ENCODE results near the gene RAP2C.

Gene RAP2C

DNA sequence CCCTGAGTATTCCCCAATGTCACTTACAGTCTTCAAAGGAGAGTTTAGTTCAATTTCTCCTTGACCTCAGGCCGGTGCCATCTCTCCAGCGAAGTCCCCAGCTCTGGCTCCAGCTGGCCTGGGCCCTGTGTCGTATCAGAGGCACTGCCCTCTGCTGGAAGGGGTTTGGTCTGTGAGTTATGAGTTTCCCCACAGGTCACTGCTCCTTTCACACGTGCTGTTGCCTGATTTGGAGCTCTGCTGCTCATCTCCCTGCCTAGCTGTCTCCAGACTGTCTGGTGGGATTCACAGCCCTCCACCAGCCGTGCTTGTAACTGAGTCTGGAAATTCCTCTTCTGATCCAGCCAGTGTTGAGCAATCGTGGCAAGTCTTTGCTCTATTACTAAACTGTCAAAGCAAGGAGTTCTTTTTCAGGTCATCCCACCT is at the start of gene RAP2C:
TSS of gene RAP2C (minus strand) at position 105 of the 426 bp plus-strand sequence. CDS start 2,179 bp downstream, outside the sequence.
- peak; percentile 63 for DNase-seq (ENCODE audit: low spot score)

DNA sequence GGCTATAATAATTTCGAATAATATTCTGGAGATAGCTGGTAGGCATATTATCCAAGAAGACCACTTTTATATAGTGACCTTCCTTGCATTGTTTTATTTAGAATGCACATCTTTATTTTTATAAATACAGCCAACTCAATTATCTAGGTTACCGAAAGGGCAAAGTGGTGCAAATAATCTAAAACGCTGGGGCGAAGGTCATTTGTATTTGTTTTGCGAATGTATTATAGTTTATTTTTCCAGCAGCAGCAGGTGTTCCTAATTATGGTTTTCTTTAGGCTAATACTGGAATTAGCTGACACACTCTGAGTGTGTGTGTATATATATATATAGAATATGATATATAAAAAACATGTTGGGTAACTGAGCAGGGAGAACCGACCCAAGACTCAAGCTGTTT is 48.1 kb upstream of the RAP2C start:
- no peak for DNase-seq (ENCODE audit: low spot score)

DNA sequence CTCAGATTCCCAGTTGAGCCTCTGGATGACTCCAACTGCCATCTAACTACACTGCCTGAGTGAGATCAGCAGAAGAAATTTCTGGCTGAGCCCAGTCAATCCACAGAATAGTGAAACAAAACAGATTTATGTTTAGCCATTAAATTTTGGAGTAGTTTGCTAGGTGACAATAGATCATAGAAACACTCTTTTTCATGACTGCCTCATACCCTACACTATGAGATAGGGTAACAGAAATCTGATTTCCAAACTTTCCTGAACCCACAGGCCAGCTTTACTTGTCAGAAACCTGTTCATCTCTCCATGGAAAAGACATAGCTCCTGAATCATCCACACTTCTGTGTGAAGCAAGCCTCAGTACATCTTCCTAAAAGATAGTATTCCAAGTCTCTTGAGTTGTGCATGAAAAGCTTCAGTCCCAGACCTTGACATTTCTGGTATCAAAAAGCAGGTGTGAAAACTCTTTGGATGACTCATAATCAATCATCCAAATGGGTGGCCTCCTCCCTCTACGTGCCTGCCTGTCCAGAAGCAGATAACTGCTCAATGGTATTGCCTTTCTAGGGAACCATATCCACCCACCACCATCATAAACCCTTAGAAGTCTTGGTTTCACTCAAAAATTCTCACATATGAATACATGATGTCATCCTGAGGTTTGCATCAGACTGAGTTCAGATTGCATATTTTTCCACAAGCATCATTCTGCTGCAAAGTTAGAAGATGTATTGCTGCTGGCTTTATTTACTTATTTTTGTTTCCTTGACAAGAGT is 47.5 kb upstream of the RAP2C start:
- DNase-seq (ENCODE audit: low spot score) = peak; percentile 18

DNA sequence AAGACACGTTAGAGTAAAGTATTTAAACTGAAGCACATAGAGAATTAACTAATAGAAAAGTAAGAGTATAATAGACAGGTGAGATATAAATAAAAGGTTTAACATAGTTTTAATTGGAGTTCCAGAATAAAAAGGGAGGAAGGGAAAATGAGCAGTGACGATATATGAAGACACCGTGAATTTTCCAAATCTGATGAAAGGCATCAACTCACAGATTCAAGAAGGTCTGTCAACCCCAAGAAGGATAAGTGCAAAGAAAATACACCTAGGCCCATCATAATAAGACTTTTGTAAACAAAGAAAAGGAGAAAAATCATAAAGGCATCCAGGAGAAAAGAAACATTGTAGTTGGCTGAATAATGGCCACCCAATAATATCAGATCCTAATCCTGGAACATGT is 43.9 kb upstream of the RAP2C start:
- no peak for DNase-seq (ENCODE audit: low spot score)

DNA sequence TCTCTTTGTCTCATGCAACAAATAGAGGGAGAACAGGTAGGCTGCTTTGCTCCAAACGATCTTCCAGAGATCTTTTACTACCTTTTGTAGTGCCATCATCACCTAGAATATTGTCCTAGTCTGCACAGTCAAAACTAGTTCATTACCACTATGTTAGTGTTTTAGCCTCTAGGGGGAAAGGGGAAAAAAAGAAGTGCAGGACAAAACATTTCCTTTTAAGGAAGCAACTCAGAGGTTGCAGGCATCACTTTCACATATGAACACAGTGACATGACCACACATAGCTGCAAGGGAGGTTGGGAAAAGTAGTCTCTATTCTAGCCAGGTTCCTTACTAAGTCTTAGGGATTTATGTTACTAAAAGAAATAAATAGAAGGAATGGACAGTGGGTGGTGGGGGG is 39.3 kb upstream of the RAP2C start:
- no peak for DNase-seq (ENCODE audit: low spot score)

DNA sequence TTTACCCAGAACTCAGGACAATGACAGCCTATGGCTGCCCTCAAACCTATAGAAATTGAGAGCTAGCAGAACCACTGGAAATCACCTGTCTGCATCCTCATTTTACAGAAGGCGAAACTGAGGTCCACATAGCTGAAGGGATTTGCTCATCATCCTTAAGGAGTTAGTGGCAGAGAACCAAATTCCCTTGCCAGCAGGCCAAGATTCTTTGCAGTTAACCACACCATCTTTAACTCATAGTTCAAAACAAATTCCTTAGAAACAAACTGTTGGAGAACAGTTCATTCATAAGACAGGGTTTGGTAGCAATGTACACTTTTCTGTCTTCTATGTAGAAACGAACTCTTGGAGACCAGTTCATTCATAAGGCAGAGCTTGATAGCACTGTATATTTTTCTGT is 37.9 kb upstream of the RAP2C start:
- no peak for DNase-seq (ENCODE audit: low spot score)

DNA sequence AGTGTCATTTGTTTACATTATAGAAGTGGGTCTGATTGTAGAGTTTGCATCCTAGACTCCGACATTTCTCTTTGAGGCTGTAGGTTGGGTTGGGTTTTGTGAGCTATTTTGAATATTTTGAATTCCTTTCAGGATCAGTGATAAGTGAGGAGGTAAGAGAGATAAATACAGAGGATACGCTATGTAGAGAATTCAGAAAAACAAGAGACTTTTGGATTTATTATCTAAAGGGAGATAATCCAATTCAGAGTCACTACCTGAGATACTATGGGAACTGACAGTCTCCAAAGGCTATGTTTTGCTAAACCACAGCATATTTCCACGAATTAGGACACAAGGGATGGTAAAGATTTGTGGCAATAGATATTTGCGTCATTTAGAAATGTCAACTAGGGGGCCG is 16.9 kb upstream of the RAP2C start:
- no peak for DNase-seq (ENCODE audit: low spot score)

DNA sequence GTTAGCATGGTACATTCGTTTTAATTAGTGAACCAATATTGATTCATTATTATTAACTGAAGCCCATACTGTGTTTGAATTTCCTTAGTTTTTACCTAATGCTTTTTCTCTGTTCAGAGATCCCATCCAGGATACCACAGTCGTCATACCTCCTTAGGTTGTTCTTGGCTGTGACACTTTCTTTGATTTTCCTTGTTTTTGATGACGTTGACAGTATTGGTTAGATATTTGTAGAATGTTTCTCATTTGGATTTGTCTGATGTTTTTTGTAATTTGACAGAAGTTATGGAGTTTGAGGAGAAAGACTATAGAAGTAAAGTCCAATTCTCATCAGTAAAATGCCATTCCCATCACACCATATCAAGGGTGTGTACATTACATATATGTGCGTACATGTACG is 16.2 kb upstream of the RAP2C start:
- DNase-seq (ENCODE audit: low spot score) = no peak

DNA sequence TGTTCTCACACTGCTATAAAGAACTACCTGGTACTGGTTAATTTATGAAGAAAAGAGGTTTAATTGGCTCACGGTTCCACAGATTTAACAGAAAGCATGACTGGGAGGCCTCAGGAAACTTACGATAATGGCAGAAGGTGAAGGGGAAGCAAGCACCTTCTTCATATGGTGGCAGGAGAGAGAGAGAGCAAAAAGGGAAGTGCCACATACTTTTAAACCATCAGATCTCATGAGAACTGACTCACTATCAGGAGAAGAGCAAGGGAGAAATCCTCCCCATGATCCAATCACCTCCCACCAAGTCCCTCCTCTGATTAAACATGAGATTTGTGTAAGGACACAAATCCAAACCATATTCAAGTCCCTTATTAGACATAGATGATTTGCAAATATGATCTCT is 12.3 kb upstream of the RAP2C start:
- DNase-seq (ENCODE audit: low spot score) = no peak

DNA sequence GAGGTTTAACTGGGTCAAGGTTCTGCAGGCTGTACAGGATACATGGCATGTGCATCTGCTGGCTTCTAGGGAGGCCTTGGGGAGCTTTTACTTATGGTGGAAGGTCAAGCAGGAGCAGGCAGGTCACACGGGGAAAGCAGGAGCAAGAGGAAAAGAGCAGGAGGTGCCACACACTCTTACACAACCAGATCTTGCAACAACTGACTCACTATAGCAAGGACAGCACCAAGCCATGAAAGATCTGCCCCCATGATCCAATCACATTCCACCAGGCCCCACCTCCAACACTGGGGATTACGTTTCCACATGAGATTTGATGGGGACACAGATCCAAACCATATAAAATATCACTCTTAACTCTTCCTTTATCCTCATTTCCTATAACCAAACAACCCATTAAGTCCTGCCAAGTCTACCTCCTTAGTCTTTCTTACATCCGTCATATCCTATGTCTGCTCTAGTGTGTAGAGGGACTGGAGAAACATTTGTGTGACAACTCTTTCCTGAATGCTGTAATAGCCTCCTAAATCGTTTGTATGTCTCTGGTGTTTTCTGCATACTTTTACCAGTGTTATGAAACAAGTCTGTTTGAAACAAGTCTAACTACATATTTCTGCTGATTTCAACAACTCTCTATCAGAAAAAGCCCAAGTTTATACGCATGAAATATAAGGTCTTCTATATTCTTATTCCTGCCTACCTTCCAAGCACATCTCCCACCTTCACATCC is 8.3 kb upstream of the RAP2C start:
- no peak for DNase-seq (ENCODE audit: low spot score)

DNA sequence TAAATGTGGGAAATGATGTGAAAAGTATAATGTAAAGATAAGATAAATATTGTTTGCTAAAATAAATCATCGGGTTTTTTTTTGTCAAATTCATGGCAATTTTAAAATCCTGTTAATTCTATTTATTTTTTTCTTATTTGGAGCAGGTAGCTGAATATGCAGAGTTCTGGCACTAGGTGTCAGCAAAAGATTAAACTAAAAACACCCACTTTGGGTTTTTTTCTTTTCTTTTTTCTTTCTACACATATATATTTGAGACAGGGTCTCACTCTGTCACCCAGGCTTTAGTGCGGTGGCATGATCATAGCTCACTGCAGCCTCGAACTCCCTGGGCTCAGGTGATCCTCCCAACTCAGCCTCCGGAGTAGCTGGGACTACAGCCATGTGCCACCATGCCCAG is 6.9 kb upstream of the RAP2C start:
- no peak for DNase-seq (ENCODE audit: low spot score)

DNA sequence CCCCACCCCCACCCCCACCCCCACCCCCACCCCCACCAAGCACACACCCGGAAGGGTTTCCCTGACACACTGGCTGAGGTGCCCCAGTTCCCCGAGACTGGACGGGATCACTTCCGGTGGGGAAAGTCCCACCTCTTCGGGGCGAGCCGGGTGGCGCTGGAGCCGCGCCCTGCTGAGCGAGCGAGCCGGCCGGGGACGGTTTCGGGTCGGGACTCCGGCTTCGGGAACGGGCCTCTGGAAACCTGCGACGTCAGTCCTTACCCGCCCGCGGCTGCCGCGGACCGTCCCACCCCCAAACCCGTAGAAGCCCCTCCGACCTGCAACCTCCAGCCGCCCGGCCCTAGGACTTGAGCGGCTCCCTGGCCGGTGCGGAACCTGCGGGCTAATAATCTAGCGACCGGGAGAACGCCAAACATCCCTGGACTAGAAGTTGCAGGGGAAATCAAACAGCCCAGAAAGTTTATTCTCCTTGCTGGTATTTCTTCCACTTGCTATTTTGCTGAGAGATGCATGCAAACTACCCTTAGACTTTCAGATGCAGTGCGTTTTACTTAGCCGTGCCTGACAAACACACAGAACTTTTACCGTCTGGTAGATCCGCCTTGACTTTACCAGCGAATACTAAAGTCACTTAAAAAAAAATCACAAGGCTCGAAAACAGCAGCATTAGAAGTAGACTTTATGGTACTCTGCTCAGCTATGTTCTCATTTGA is 991 bp downstream of the RAP2C start:
- peak; percentile 81 for DNase-seq (ENCODE audit: low spot score)

DNA sequence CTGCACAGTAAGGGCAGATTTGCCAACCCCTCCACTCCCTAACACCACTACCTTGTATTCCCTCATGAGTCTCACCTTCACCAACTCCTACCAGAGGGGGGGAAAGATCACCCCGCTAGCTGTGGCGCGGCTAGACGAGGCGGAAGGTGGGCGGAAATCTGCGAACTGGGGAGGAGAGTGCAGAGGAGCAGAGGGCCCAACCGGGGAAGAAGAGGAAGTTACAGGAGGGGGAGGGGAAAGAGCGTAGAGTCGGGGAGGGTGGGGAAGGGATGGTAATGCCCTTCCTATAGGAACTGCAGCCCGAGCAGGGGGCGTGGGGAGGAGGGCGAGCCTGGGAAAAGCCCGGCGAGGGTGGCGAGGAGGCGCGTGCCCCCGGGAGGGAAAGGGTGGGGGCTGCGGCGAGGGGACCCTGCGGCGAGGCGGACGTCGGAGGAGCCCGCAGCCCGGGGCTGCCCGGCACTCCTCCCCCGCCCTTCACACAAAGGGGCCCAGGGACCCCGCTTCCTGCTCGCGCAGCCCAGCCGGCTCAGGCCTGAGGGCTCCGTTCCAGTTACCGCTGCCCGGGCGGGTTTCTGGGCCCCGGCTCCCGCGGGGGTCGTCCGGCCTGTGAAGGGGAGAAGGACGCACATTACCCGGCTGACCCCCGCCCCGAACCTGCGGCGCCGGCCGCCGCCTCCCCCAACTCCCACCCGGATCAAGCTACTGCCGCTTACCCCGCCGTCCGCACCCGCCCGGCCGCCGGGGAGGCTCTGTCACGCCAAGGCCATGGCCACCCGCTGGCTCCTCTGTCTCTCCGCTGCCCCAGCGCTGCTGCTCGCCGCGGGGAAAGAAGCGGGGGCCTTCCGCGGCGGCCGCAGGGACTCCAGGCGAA is 1.8 kb downstream of the RAP2C start:
- peak; percentile 72 for DNase-seq (ENCODE audit: low spot score)

DNA sequence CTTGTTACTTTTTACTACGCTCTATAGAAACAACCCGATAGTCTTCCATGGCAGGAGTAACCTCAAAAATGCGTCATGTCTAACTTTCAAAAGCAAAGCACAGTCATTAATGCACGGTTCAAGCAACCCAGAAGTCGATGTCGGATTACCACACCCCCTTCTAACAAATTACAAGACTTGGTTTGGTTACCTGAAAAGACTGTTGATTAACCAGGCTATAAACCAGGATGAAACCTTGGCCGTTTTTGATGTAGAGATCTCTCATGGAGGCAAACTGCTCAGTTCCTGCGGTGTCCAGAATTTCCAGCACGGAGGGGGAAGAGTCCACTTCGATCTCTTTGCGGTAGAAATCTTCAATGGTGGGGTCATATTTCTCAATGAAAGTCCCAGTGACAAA is 2.4 kb downstream of the RAP2C start:
- peak; percentile 56 for DNase-seq (ENCODE audit: low spot score)

DNA sequence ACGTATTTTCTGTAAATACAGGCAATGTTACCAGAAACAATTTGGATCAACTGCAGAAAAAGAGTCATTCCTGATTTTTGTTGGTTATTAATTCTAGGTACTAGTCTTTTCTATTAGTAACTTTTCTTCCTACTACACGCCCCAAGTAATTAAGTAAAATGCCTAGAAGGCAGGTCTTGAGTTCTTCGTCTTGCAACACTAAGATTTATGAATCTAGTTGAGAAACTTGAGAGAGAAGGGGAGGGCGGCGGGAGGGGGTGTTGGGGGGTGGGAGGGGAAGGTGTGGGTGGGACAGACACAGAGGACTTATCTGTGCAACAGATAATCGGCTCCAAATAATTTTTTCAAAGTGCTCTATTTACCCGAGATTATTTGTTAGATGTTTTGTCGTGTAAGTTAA is 3.0 kb downstream of the RAP2C start:
- no peak for DNase-seq (ENCODE audit: low spot score)

DNA sequence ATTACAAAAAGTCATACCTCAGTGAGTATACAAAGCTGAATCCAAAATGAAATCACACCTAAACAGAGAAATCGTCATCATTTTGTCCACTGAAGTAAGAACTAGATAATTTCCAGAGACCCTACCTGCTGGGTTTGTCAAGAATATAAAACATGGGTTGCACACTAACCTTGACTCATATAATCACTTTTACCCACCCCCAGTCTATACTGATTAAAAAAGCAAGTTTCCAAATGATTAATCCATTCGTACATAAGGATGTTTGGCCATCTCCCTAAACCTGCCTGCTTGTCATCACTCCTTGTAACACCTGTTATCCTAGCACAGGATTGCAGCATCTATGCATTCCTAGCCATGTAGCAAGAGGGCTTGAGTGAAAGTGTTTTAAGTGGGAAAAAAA is 4.7 kb downstream of the RAP2C start:
- peak; percentile 42 for DNase-seq (ENCODE audit: low spot score)

DNA sequence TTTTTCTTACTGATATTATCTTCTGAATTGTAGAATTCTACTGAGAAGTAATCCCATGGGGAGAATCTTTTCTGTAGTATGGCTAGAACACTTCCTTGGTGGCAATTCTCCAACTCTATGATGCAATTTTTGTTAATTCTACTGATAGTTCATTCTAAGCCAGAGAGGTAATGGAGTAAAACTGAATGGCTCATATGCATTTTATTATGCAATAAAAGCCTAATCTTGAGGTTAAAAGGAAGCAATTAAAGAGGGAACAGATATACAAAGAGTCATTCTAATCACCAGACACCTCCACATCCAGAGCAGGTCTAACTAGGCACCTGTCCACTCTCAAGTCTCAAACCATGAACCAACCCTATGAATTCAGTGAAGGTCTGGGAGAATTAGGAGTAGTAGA is 9.7 kb downstream of the RAP2C start:
- DNase-seq (ENCODE audit: low spot score) = no peak

DNA sequence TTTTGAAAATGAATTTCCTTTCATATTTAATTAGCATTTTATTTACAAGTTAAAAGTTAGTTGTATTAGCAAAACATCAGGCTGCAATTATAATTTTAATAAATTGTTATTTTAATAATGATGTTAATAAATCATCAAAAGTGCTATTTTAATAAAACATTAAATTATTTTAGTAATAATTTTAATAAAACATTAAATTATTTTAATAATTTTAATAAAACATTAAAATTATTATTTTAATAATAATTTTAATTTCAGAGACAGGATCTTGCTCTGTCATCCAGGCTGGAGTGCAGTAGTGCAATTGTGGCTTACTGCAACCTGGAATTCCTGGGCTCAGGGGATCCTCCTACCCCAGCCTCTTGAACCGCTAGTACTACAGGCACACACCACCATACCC is 10.8 kb downstream of the RAP2C start:
- DNase-seq (ENCODE audit: low spot score) = no peak

DNA sequence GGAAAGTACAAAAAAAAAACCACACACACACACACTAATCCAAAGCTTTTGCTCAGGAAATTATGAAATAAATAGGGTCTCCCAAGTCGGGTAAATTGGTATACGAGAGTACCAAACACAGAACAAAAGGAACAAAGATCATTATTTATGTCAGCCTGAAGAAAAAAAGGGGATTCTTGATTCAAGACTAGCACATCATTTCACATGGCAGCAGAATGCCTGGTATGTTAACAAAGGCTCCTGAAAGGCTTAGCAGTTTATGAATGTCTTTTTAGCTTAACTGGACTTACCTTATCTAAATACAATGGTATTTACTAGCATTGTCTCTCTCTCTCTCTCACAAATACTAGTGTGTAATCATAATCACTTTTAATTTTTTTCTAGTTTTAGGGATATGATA is 11.3 kb downstream of the RAP2C start:
- DNase-seq (ENCODE audit: low spot score) = no peak

DNA sequence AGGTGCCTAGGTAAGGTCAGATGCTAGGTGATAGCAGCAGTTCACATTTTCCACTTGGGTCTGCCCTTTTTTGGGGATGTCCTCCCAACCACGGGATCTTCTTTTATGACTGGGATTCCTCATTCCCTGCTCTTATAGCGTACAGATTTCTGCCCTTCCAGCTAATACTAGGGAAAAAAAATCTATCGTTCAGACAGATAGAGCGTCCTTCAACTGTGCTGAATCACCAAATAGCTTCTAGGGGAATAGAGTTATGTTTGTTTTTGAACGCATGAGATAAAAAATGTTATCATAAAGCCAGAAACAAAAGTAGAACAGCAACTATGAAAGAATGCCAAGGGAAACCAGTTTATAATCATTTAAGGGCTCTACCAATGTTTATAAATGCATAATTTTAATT is 13.0 kb downstream of the RAP2C start:
- DNase-seq (ENCODE audit: low spot score) = no peak

DNA sequence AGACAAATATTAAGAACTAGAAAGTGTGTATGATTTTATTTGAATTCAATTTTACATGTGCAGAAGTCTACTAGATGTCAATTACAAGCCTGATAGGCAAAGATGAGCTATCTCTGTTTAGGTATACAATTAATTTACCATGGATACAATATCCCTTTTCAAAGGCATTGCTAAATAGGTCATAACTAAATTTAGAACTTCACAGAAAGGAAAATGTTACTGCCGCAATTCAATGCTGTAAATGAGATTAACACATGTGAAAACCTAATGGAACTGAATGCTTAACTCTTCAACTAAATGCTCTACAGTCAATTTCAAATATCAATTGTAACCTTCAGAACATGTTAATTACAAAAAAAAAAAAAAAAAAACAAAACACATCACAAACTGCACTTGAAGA is 14.6 kb downstream of the RAP2C start:
- DNase-seq (ENCODE audit: low spot score) = no peak

DNA sequence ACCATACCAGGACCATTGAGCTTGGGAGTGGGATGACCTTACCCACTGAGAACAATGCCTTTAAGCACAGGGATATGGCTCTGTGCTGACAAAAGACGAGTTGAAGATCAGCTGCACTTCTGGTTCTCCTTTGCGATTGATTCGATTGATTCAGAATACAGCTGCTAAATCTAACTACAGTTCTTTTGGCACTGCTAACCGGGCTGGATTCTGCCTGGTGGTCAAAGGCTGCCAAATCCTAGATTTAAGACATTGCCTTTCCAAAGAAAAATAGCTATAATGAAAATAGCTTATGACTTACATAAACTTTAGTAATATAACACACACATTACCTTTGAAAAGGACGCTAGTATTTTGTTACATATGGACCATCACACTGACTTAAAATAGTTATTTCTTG is 18.3 kb downstream of the RAP2C start:
- DNase-seq (ENCODE audit: low spot score) = no peak

Measured in activated CD4-positive, alpha-beta T cell treated with anti-CD3 and anti-CD28 coated beads, Interleukin-2, Interleukin-4, amounts not matched to agents 100 ng/mL and 50 ng/mL, durations not matched to agents 16 hours and 8 hours (primary cell).